Measurements from ENCODE around the gene COL21A1.

The COL21A1 gene

GRCh38 chr6:56147766-56148165 lies 99.6 kb downstream of the COL21A1 start:
- TF ChIP-seq CTCF (IDR thresholded peaks at IDR 0.05; ENCODE audit: extremely low read depth, missing control alignments): no peak
- no peak for DNase-seq (ENCODE audit: low spot score)

- no peak for DNase-seq (ENCODE audit: low spot score)
- TF ChIP-seq CTCF (IDR thresholded peaks at IDR 0.05; ENCODE audit: extremely low read depth, missing control alignments): no peak
These were observed 101.3 kb downstream of the COL21A1 start for GRCh38 chr6:56146086-56146485.

- DNase-seq (ENCODE audit: low spot score): no peak
These were observed 101.8 kb downstream of the COL21A1 start for GRCh38 chr6:56145616-56146015.

GRCh38 chr6:56144538-56145324 lies 102.6 kb downstream of the COL21A1 start:
- TF ChIP-seq CTCF (IDR thresholded peaks at IDR 0.05; ENCODE audit: extremely low read depth, missing control alignments): no peak
- no peak for DNase-seq (ENCODE audit: low spot score)

More at GRCh38 chr6:56145616-56146015, 101.8 kb downstream of the COL21A1 start:
- no peak for TF ChIP-seq CTCF (IDR thresholded peaks at IDR 0.05; ENCODE audit: extremely low read depth, missing control alignments)

- no peak for TF ChIP-seq CTCF (IDR thresholded peaks at IDR 0.05; ENCODE audit: extremely low read depth, missing control alignments)
- no peak for DNase-seq (ENCODE audit: low spot score)
These were observed 103.6 kb downstream of the COL21A1 start for GRCh38 chr6:56143796-56144195.

- TF ChIP-seq CTCF (IDR thresholded peaks at IDR 0.05; ENCODE audit: extremely low read depth, missing control alignments): no peak
- no peak for DNase-seq (ENCODE audit: low spot score)
These were observed 107.3 kb downstream of the COL21A1 start for GRCh38 chr6:56140090-56140489.

GRCh38 chr6:56115715-56116114 lies 131.7 kb downstream of the COL21A1 start:
- DNase-seq (ENCODE audit: low spot score): no peak
- no peak for TF ChIP-seq CTCF (IDR thresholded peaks at IDR 0.05; ENCODE audit: extremely low read depth, missing control alignments)
